Mucosa of rectum (tissue), 2 donors: Measurements from ENCODE around the gene COQ6.
A peak's percentile ranks its signal among the peaks of the same experiment; 100 is the strongest.
"Not testable (repeated sequence)": the region's sequence is repeated elsewhere in the genome, so short reads cannot be mapped to it uniquely, and the experiment has no call there.

Experiments used
- H3K27ac ChIP-seq, 2 donors: one replicate each; pipeline ENCODE4 v1.7.0; 2013; ENCODE audit warnings: inconsistent platforms in 2 of 2, low read depth in 2 of 2, low read length in 2 of 2
- H3K27me3 ChIP-seq, 2 donors: one replicate each; pipeline ENCODE4 v1.7.0; 2013; ENCODE audit warnings: low read length in 2 of 2; ENCODE audit not compliant: control insufficient read depth in 2 of 2, insufficient read depth in 2 of 2
- H3K36me3 ChIP-seq, 2 donors: one replicate each; pipeline ENCODE4 v1.7.0; 2013; ENCODE audit warnings: low read length in 2 of 2; ENCODE audit not compliant: control insufficient read depth in 2 of 2, insufficient read depth in 2 of 2
- H3K4me1 ChIP-seq, 2 donors: one replicate each; pipeline ENCODE4 v1.7.0; 2013; ENCODE audit warnings: low read length in 2 of 2, mild to moderate bottlenecking in 1 of 2; ENCODE audit not compliant: control insufficient read depth in 2 of 2, insufficient read depth in 2 of 2
- H3K4me3 ChIP-seq, 2 donors: one replicate each; pipeline ENCODE4 v1.7.0; 2013; ENCODE audit warnings: low read length in 2 of 2
- H3K9ac ChIP-seq, 2 donors: one replicate each; pipeline ENCODE4 v1.7.0; 2013; ENCODE audit warnings: low read length in 2 of 2, low read depth in 1 of 2, mild to moderate bottlenecking in 1 of 2
- H3K9me3 ChIP-seq, 2 donors: one replicate each; pipeline ENCODE4 v1.7.0; 2013; ENCODE audit warnings: low read length in 2 of 2; ENCODE audit not compliant: control insufficient read depth in 2 of 2
- donor health status: healthy.
- donor health status: Normal muscosa, but diverticular disease.

COQ6 gene

GRCh38 chr14:73973497-73973896, 23.4 kb downstream of the COQ6 start:
- Histone ChIP-seq H3K9ac (no peak overlapping the region), H3K27ac (peak overlapping the region in 1 of 2 donors; percentile 0), H3K9me3 (no peaks in the 10 kb centered on the region), H3K4me1 (peaks cover 0 to 40% of the 10 kb centered on the region in 2 donors), H3K4me3 (no peak overlapping the region), H3K27me3 (no peaks in the 10 kb centered on the region), H3K36me3 (peaks cover 59 to 62% of the 10 kb centered on the region in 2 donors)

- H3K27me3 ChIP-seq, result no peaks in the 10 kb centered on the region
- no peak overlapping the region for H3K9ac ChIP-seq
- H3K27ac ChIP-seq, result no peak overlapping the region
- no peak overlapping the region for H3K4me3 ChIP-seq
- peaks cover 0 to 45% of the 10 kb centered on the region in 2 donors for H3K4me1 ChIP-seq
- peaks cover 43 to 47% of the 10 kb centered on the region in 2 donors for H3K36me3 ChIP-seq
- no peaks in the 10 kb centered on the region for H3K9me3 ChIP-seq
Observed at GRCh38 chr14:73976125-73976524, 26.0 kb downstream of the COQ6 start.

DNA sequence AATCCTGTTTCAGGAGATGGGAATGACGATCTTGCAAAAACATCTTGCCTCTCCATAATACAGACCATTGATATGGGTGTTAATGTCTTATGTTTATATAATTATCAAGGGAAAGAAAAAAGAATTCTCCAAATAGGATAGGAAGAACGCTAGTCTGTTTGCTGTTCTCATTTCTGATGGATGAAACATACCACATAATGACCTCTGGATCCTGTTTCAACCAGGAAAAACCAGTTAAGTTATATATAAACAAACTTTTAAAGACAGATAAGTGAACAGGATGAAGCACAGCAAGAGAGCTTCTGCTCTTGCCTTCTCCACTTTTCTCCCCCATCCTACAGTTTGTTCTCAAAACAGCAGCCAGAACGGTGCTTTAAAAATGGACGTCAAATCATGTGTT, 27.8 kb downstream of the COQ6 start:
- peaks cover 0 to 36% of the 10 kb centered on the region in 2 donors for H3K4me1 ChIP-seq
- no peaks in the 10 kb centered on the region for H3K27me3 ChIP-seq
- no peak overlapping the region for H3K4me3 ChIP-seq
- H3K27ac ChIP-seq, result peak overlapping the region in 1 of 2 donors; percentile 69
- no peaks in the 10 kb centered on the region for H3K9me3 ChIP-seq
- peaks cover 36 to 38% of the 10 kb centered on the region in 2 donors for H3K36me3 ChIP-seq
- H3K9ac ChIP-seq, result no peak overlapping the region

DNA sequence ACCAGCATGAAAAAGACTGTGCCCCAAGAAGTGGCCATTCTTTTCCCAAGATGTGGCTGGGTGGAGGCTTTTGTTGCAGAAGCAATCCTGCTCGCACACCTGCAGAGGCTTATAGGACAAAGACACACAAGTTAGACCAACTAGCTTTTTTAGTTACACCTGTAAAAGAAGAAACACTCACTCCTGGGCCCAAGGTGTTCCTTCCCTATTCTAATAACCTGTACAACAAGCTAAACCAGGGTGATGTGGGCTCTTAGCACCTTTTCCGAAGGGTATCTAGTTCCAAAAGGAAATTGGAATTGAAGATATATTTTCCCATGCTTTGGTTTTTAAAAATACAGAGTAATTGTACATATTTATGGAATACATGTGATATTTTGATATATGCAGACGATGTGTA, 38.0 kb downstream of the COQ6 start:
- H3K27ac ChIP-seq, result peak overlapping the region in 1 of 2 donors; percentile 14
- H3K9me3 ChIP-seq, result no peaks in the 10 kb centered on the region
- no peak overlapping the region for H3K9ac ChIP-seq
- peaks cover 30 to 36% of the 10 kb centered on the region in 2 donors for H3K36me3 ChIP-seq
- no peaks in the 10 kb centered on the region for H3K27me3 ChIP-seq
- H3K4me1 ChIP-seq, result peaks cover 0 to 6% of the 10 kb centered on the region in 2 donors
- no peak overlapping the region for H3K4me3 ChIP-seq

- not testable (repeated sequence) for H3K9me3 ChIP-seq, H3K9ac ChIP-seq, H3K4me1 ChIP-seq, H3K4me3 ChIP-seq, H3K27me3 ChIP-seq
- Histone ChIP-seq H3K36me3 (peaks cover 30 to 35% of the 10 kb centered on the region in 2 donors), H3K27ac (peak overlapping the region in 1 of 2 donors; percentile 47)
Observed at GRCh38 chr14:73988656-73989055, 38.6 kb downstream of the COQ6 start.

DNA sequence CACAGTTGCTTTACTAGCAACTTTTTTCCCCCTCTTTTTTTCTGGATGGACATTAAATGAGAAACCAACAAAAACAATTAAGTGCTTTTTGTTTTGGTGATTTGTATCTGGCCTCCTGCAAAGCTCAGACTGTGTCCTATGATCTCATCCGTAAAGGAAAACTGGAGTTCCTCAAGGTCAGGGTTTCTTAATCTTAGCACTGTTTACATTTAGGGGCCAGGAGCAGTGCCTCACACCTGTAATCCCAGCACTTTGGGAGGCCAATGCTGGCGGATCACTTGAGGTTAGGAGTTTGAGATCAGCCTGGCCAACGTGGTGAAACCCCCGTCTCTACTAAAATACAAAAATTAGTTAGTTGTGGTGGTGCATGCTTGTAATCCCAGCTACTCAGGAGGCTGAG, 41.0 kb downstream of the COQ6 start:
- no peaks in the 10 kb centered on the region for H3K27me3 ChIP-seq
- H3K27ac ChIP-seq, result no peak overlapping the region
- H3K36me3 ChIP-seq, result peaks cover 17 to 21% of the 10 kb centered on the region in 2 donors
- peaks cover 4 to 6% of the 10 kb centered on the region in 2 donors for H3K4me1 ChIP-seq
- no peak overlapping the region for H3K9ac ChIP-seq
- H3K4me3 ChIP-seq, result no peak overlapping the region
- no peaks in the 10 kb centered on the region for H3K9me3 ChIP-seq

DNA sequence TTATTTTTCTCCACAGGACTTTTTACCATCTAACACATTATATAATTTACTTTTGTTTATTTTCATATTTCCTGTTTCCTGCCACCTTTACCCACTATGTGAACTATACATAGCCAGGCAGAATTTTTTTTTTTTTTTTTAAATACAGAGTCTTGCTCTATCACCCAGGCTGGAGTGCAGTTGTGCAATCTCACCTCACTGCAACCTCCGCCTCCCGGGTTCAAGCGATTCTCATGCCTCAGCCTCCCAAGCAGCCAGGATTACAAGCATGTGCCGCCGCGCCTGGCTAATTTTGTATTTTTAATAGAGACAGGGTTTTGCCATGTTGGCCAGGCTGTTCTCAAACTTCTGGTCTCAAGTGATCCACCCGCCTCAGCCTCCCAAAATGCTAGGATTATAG, 44.8 kb downstream of the COQ6 start:
- not testable (repeated sequence) for H3K27me3 ChIP-seq, H3K9me3 ChIP-seq, H3K36me3 ChIP-seq
- H3K9ac ChIP-seq, result peak overlapping the region; percentile 72 to 77
- H3K27ac ChIP-seq, result peak overlapping the region; percentile 93 to 94
- H3K4me1 ChIP-seq, result peaks cover 13 to 30% of the 10 kb centered on the region in 2 donors
- H3K4me3 ChIP-seq, result peak overlapping the region; percentile 79

- Histone ChIP-seq H3K36me3 (no peaks in the 10 kb centered on the region), H3K27me3 (no peaks in the 10 kb centered on the region), H3K9me3 (no peaks in the 10 kb centered on the region), H3K4me1 (peaks cover 13 to 30% of the 10 kb centered on the region in 2 donors), H3K27ac (peak overlapping the region; percentile 93 to 94), H3K4me3 (peak overlapping the region; percentile 79), H3K9ac (peak overlapping the region; percentile 72 to 77)
Observed at GRCh38 chr14:73995977-73996378, 45.9 kb downstream of the COQ6 start.

DNA sequence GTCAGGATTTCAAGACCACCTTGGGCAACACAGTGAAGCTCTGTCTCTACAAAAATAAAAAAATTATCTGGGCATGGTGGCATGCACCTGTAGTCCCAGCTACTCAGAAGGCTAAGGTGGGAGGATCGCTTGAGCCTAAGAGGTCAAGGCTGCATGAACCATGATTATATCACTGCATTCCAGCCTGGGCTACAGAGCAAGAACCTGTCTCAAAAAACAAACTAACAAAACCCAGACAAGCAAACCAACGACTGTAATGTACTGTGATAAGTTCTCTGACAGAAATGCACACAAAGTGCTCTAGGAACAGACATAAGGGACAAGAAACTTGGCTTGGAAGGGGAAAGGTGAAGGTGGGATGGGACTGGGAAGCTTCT, 46.6 kb downstream of the COQ6 start:
- Histone ChIP-seq H3K27ac (peak overlapping the region; percentile 93 to 94), H3K9ac (peak overlapping the region; percentile 72 to 77), H3K4me1 (peaks cover 13 to 30% of the 10 kb centered on the region in 2 donors), H3K27me3 (no peaks in the 10 kb centered on the region), H3K9me3 (no peaks in the 10 kb centered on the region), H3K36me3 (no peaks in the 10 kb centered on the region), H3K4me3 (peak overlapping the region; percentile 48 to 79)

DNA sequence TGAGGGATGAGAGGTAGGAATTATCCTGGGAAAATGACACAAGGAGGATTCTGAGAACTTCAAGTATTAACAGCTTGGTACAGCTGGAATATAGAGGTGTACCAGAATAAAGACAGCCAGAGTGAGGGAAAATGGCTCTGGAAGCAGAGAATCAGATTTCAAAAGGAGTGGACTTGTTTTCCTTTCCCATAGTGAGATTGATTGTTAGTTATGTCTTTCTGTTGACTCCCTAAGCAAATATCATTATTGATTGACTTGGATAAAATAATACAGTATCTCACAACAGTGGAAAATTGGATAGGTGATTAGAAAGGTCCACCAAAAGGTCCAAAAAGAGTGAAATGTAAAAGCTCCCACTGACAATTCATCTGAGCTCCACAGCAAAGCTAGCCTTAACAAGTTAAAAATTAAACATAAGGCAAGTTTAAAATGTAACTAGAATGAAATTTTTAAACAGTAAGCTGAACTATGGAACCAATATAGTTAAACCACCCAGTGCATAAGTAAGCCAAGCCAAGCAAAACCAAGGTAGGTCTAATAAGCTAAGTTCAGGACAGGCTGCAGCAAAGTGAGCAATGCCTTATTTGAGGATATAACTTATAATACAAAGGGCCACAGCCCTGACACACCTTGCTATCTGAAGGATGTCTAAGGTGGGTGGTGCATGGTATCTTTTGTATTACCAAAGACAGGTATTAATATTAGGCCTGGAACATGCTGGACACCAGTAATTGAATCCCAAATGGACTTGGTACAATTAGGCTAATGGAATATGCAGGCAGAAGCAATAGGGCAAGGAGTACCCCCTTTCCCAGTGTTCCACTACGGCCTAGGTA, 47.2 kb downstream of the COQ6 start:
- Histone ChIP-seq H3K36me3 (no peaks in the 10 kb centered on the region), H3K4me3 (peak overlapping the region; percentile 49 to 79), H3K27me3 (no peaks in the 10 kb centered on the region), H3K9me3 (no peaks in the 10 kb centered on the region), H3K4me1 (peaks cover 13 to 30% of the 10 kb centered on the region in 2 donors), H3K9ac (peak overlapping the region; percentile 72 to 77), H3K27ac (peak overlapping the region; percentile 93 to 94)
